ENCODE measurements around the gene LCE7A.

LCE7A gene

DNA sequence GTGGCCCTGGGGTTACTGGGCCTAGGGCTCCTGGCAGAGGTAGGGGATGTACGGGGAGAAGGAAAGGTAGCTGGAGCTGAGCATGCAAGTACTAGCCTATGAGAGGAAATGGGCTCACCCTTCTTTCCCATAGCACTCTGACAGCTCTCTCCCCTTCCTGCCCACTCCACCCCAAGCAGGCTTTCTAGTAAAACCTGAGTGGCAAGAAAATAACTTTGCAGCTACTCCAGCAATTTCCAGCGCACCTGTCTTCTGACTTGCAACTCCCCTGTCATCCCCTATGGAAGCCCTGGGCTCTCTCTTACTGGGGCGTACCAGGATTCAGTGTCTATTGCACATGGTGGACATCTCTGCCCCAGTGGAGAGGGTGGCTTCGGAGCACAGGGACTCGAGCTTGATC, 41.8 kb downstream of the LCE7A start:
- Histone ChIP-seq H4K91ac (ENCODE audit: low read depth, low read length) (no peak overlapping the region), H3K14ac (ENCODE audit: low read length) (no peak overlapping the region), H3K9me3 (ENCODE audit: insufficient read depth, low read depth, low read length) (peaks cover 2% of the 10 kb centered on the region), H3K4me1 (ENCODE audit: control insufficient read depth in 1 of 2, insufficient read depth in 2 of 2, low read length in 2 of 2) (peaks cover 7 to 10% of the 10 kb centered on the region in 2 experiments), H2BK5ac (ENCODE audit: low read depth, low read length, poor library complexity) (no peak overlapping the region), H3K4ac (ENCODE audit: low read depth, low read length) (no peak overlapping the region), H4K12ac (ENCODE audit: low read depth, low read length) (no peak overlapping the region), H2AFZ (ENCODE audit: insufficient read depth, low read length, poor library complexity) (no peak overlapping the region), H2BK120ac (ENCODE audit: insufficient read depth, low read length, poor library complexity) (no peak overlapping the region), H2BK12ac (ENCODE audit: low read length) (no peak overlapping the region), H3K18ac (ENCODE audit: low read length) (no peak overlapping the region), H3K9ac (ENCODE audit: low read length) (no peak overlapping the region), H3K36me3 (ENCODE audit: control insufficient read depth in 1 of 2, insufficient read depth in 2 of 2, low read length in 2 of 2) (no peaks in the 10 kb centered on the region), H3K79me2 (ENCODE audit: control insufficient read depth, insufficient read depth, low read length, poor library complexity) (no peaks in the 10 kb centered on the region), H3K4me3 (ENCODE audit: low read depth, low read length) (no peak overlapping the region), H3K27me3 (ENCODE audit: insufficient read depth, low read length) (no peaks in the 10 kb centered on the region), H3K79me1 (ENCODE audit: low read length) (peaks cover 7% of the 10 kb centered on the region), H3K4me2 (ENCODE audit: low read length) (no peak overlapping the region), H3K27ac (ENCODE audit: low read depth, low read length) (no peak overlapping the region), H2AK5ac (ENCODE audit: low read length) (no peak overlapping the region), H4K8ac (ENCODE audit: low read depth, low read length) (no peak overlapping the region), H3K23ac (ENCODE audit: low read length) (no peak overlapping the region)
- DNase-seq = peak in 1 of 2 donors; percentile 78
- no CpG with 5 or more reads among the region's 5 CpGs for WGBS (ENCODE audit: extremely low coverage, insufficient coverage, insufficient read length)

DNA sequence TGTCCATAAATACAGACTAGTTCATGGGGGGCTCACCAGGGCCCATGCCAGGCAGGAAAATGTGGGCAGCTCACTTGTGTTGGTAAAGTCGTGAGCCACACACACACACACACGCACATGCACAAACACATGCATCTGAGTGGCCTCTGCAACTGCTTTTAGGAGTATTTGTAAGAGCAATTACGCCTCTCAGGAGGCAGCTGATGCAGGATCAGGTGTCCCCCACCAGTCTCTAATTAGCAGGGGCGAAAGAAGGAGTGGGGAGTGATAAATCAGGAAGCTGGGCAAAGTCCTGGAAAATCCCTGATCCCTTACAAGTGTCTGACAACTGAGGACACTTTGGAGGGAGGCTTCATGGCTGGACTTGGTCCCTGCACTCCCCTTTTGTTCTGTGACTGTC, 42.8 kb downstream of the LCE7A start:
- H2BK5ac ChIP-seq (ENCODE audit: low read depth, low read length, poor library complexity) = no peak overlapping the region
- H3K4me2 ChIP-seq (ENCODE audit: low read length) = no peak overlapping the region
- no peak overlapping the region for H3K4me3 ChIP-seq (ENCODE audit: low read depth, low read length)
- H3K9ac ChIP-seq (ENCODE audit: low read length) = no peak overlapping the region
- no peak overlapping the region for H3K4ac ChIP-seq (ENCODE audit: low read depth, low read length)
- no peak overlapping the region for H2AFZ ChIP-seq (ENCODE audit: insufficient read depth, low read length, poor library complexity)
- no peak overlapping the region for H2AK5ac ChIP-seq (ENCODE audit: low read length)
- no peaks in the 10 kb centered on the region for H3K36me3 ChIP-seq (ENCODE audit: control insufficient read depth in 1 of 2, insufficient read depth in 2 of 2, low read length in 2 of 2)
- no peak overlapping the region for H3K18ac ChIP-seq (ENCODE audit: low read length)
- H2BK12ac ChIP-seq (ENCODE audit: low read length) = no peak overlapping the region
- H4K8ac ChIP-seq (ENCODE audit: low read depth, low read length) = no peak overlapping the region
- H3K79me1 ChIP-seq (ENCODE audit: low read length) = peaks cover 7% of the 10 kb centered on the region
- peaks cover 2% of the 10 kb centered on the region for H3K9me3 ChIP-seq (ENCODE audit: insufficient read depth, low read depth, low read length)
- no peak overlapping the region for H4K91ac ChIP-seq (ENCODE audit: low read depth, low read length)
- H3K79me2 ChIP-seq (ENCODE audit: control insufficient read depth, insufficient read depth, low read length, poor library complexity) = no peaks in the 10 kb centered on the region
- DNase-seq = no peak
- peaks cover 7 to 10% of the 10 kb centered on the region in 2 experiments for H3K4me1 ChIP-seq (ENCODE audit: control insufficient read depth in 1 of 2, insufficient read depth in 2 of 2, low read length in 2 of 2)
- no peak overlapping the region for H3K23ac ChIP-seq (ENCODE audit: low read length)
- H3K27me3 ChIP-seq (ENCODE audit: insufficient read depth, low read length) = no peaks in the 10 kb centered on the region
- no peak overlapping the region for H4K12ac ChIP-seq (ENCODE audit: low read depth, low read length)
- no peak overlapping the region for H2BK120ac ChIP-seq (ENCODE audit: insufficient read depth, low read length, poor library complexity)
- WGBS (ENCODE audit: extremely low coverage, insufficient coverage, insufficient read length) = no CpG with 5 or more reads among the region's 4 CpGs
- H3K14ac ChIP-seq (ENCODE audit: low read length) = no peak overlapping the region
- no peak overlapping the region for H3K27ac ChIP-seq (ENCODE audit: low read depth, low read length)

DNA sequence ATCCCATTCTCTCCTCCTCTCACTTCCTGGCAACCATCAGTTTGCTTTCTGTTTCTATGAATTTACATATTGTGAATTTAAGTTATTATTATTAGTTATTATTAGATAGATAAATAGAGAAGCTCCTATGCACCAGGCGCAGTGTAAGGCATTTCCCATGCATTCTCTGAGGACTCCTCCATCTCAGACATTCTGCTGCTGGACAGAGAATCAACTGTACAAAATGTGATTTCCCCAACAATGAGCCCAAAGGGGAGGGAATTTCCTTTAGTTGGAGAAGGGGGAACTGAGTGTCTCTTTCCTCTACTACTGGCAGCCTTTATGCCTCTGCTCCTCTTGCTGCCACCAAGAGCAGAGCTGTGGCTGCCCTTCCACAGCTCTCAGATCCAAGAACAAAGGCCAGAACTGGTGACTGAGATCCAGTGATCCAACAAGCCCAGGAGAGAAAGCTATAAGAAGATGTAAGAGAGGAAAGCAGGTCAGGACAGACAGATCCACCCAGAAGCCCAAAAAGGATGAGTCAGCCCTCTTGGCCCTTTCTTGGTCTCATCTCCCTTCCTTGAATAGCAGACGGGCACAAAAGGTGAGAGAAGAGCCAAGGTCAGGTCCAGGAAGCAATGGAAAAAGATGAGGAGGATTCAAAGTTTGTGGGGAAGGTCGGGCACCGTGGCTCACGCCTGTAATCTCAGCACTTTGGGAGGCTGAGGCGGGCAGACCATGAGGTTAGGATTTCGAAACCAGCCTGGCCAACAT, 45.1 kb downstream of the LCE7A start:
- no CpG with 5 or more reads among the region's 7 CpGs for WGBS (ENCODE audit: extremely low coverage, insufficient coverage, insufficient read length)

DNA sequence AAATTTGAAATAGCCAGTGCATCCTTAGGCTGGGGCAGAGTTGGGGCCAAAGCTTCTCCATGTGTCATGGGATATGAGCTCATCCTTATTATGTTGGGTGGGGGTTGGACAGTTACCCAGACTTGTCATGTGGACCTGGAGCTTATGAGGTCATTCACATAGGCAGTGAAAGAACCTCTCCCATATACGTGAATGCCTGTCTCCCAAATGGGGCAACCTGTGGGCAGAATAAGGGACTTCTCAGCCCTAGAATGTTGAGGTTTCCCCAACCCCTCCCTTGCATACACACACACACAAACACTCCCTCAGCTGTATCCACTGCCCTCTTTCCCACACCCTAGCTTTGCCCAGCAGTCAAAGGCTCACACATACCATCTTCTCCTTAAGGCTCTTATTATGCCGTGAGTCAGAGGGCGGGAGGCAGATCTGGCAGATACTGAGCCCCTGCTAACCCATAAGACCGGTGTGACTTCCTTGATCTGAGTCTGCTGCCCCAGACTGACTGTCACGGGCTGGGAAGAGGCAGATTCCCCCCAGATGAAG, 46.3 kb downstream of the LCE7A start:
- H2AK5ac ChIP-seq (ENCODE audit: low read length) = no peak overlapping the region
- no peak overlapping the region for H4K12ac ChIP-seq (ENCODE audit: low read depth, low read length)
- no peak overlapping the region for H2AFZ ChIP-seq (ENCODE audit: insufficient read depth, low read length, poor library complexity)
- H2BK120ac ChIP-seq (ENCODE audit: insufficient read depth, low read length, poor library complexity) = peak overlapping the region; percentile 64
- peak overlapping the region; percentile 12 for H2BK12ac ChIP-seq (ENCODE audit: low read length)
- peak overlapping the region; percentile 29 for H3K4me2 ChIP-seq (ENCODE audit: low read length)
- H3K79me1 ChIP-seq (ENCODE audit: low read length) = peaks cover 9% of the 10 kb centered on the region
- H3K4ac ChIP-seq (ENCODE audit: low read depth, low read length) = no peak overlapping the region
- H3K23ac ChIP-seq (ENCODE audit: low read length) = no peak overlapping the region
- no peak overlapping the region for H2BK5ac ChIP-seq (ENCODE audit: low read depth, low read length, poor library complexity)
- no peak overlapping the region for H3K4me3 ChIP-seq (ENCODE audit: low read depth, low read length)
- no peaks in the 10 kb centered on the region for H3K79me2 ChIP-seq (ENCODE audit: control insufficient read depth, insufficient read depth, low read length, poor library complexity)
- peak overlapping the region; percentile 48 for H3K27ac ChIP-seq (ENCODE audit: low read depth, low read length)
- H3K36me3 ChIP-seq (ENCODE audit: control insufficient read depth in 1 of 2, insufficient read depth in 2 of 2, low read length in 2 of 2) = no peaks in the 10 kb centered on the region
- H3K9me3 ChIP-seq (ENCODE audit: insufficient read depth, low read depth, low read length) = peaks cover 12% of the 10 kb centered on the region
- DNase-seq = peak; percentile 95 to 96
- H3K9ac ChIP-seq (ENCODE audit: low read length) = no peak overlapping the region
- no CpG with 5 or more reads among the region's 5 CpGs for WGBS (ENCODE audit: extremely low coverage, insufficient coverage, insufficient read length)
- peak overlapping the region; percentile 5 for H3K14ac ChIP-seq (ENCODE audit: low read length)
- H3K4me1 ChIP-seq (ENCODE audit: control insufficient read depth in 1 of 2, insufficient read depth in 2 of 2, low read length in 2 of 2) = peaks cover 7 to 15% of the 10 kb centered on the region in 2 experiments
- H3K18ac ChIP-seq (ENCODE audit: low read length) = no peak overlapping the region
- H4K91ac ChIP-seq (ENCODE audit: low read depth, low read length) = peak overlapping the region; percentile 70
- no peak overlapping the region for H4K8ac ChIP-seq (ENCODE audit: low read depth, low read length)
- H3K27me3 ChIP-seq (ENCODE audit: insufficient read depth, low read length) = no peaks in the 10 kb centered on the region

More for the DNA sequence above, 45.1 kb downstream of the LCE7A start:
- Histone ChIP-seq H3K4me2 (ENCODE audit: low read length) (no peak overlapping the region), H2AFZ (ENCODE audit: insufficient read depth, low read length, poor library complexity) (no peak overlapping the region), H3K36me3 (ENCODE audit: control insufficient read depth in 1 of 2, insufficient read depth in 2 of 2, low read length in 2 of 2) (no peaks in the 10 kb centered on the region), H3K27me3 (ENCODE audit: insufficient read depth, low read length) (no peaks in the 10 kb centered on the region), H3K27ac (ENCODE audit: low read depth, low read length) (no peak overlapping the region), H3K18ac (ENCODE audit: low read length) (no peak overlapping the region), H3K9ac (ENCODE audit: low read length) (no peak overlapping the region), H2BK5ac (ENCODE audit: low read depth, low read length, poor library complexity) (no peak overlapping the region), H3K79me2 (ENCODE audit: control insufficient read depth, insufficient read depth, low read length, poor library complexity) (no peaks in the 10 kb centered on the region), H2BK120ac (ENCODE audit: insufficient read depth, low read length, poor library complexity) (peak overlapping the region; percentile 5), H3K79me1 (ENCODE audit: low read length) (peaks cover 9% of the 10 kb centered on the region), H4K8ac (ENCODE audit: low read depth, low read length) (no peak overlapping the region), H4K91ac (ENCODE audit: low read depth, low read length) (peak overlapping the region; percentile 70), H3K4me1 (ENCODE audit: control insufficient read depth in 1 of 2, insufficient read depth in 2 of 2, low read length in 2 of 2) (peaks cover 7 to 15% of the 10 kb centered on the region in 2 experiments), H2BK12ac (ENCODE audit: low read length) (peak overlapping the region; percentile 66), H3K14ac (ENCODE audit: low read length) (no peak overlapping the region), H2AK5ac (ENCODE audit: low read length) (no peak overlapping the region), H3K9me3 (ENCODE audit: insufficient read depth, low read depth, low read length) (peaks cover 4% of the 10 kb centered on the region), H4K12ac (ENCODE audit: low read depth, low read length) (no peak overlapping the region), H3K4ac (ENCODE audit: low read depth, low read length) (no peak overlapping the region), H3K4me3 (ENCODE audit: low read depth, low read length) (no peak overlapping the region), H3K23ac (ENCODE audit: low read length) (no peak overlapping the region)
- DNase-seq = no peak

Measured in trophoblast cell (in vitro differentiated cells and primary cell).